GM12878 (cell line): ENCODE results near the gene NUDT7.

Source experiments
- CTCF ChIP-seq, 3 experiments: IDR thresholded peaks in 2 of 3; conservative IDR thresholded peaks in 1 of 3; 2 replicates each; pipeline ENCODE4 v1.5.1; 2011; ENCODE audit warnings: low read depth in 3 of 3, low read length in 3 of 3, mild to moderate bottlenecking in 3 of 3, control low read depth in 2 of 3, moderate library complexity in 2 of 3, inconsistent platforms in 1 of 3, mixed read lengths in 1 of 3; ENCODE audit not compliant: control insufficient read depth in 2 of 3, insufficient read depth in 1 of 3; ENCODE audit errors: extremely low read depth in 1 of 3
- POLR2AphosphoS5 ChIP-seq: IDR thresholded peaks from 2 replicates; pipeline ENCODE4 v1.6.1; 2011; ENCODE audit warnings: mild to moderate bottlenecking, low read length, inconsistent platforms
- POU2F2 ChIP-seq: IDR thresholded peaks from 3 replicates; pipeline ENCODE4 v1.6.1; 2011; ENCODE audit warnings: low read depth, mild to moderate bottlenecking, low read length, borderline replicate concordance
- RAD21 ChIP-seq: IDR thresholded peaks from 2 replicates; pipeline ENCODE4 v1.6.1; 2011; ENCODE audit warnings: mild to moderate bottlenecking, low read depth, low read length, moderate library complexity; ENCODE audit not compliant: insufficient read depth
- RAD51 ChIP-seq: fragments of 450-650 bp; IDR thresholded peaks from 2 replicates; pipeline ENCODE4 v1.6.1; 2016; ENCODE audit warnings: moderate library complexity, mild to moderate bottlenecking, inconsistent platforms
- USF1 ChIP-seq: IDR thresholded peaks from 2 replicates; pipeline ENCODE4 v1.6.1; 2011; ENCODE audit warnings: borderline replicate concordance, low read depth, mild to moderate bottlenecking, moderate library complexity, mixed read lengths, low read length; ENCODE audit not compliant: insufficient read depth; ENCODE audit errors: extremely low read length
- YBX1 ChIP-seq: fragments of 450-650 bp; IDR thresholded peaks from 2 replicates; pipeline ENCODE4 v1.6.1; 2016; ENCODE audit warnings: antibody characterized with exemption

- no peak for TF ChIP-seq USF1
- no peak for TF ChIP-seq RAD21
- TF ChIP-seq CTCF (IDR thresholded peaks at IDR 0.05 in 2 of 3, conservative IDR thresholded peaks at IDR 0.05 in 1 of 3; ENCODE audit: control insufficient read depth in 2 of 3, extremely low read depth in 1 of 3, insufficient read depth in 1 of 3, low read depth in 3 of 3, low read length in 3 of 3), result no peak
- no peak for TF ChIP-seq YBX1
- no peak for TF ChIP-seq POU2F2
- no peak for TF ChIP-seq RAD51
- TF ChIP-seq POLR2AphosphoS5, result no peak
Observed at GRCh38 chr16:77739559-77739892, 17.2 kb downstream of the NUDT7 start.
